HG03460 (cell line): Measurements from ENCODE around the gene OGFR.
"Not testable (repeated sequence)": the region's sequence is repeated elsewhere in the genome, so short reads cannot be mapped to it uniquely, and the experiment has no call there.

ENCODE experiments used
- ATAC-seq: cut with Tn5 transposase; IDR thresholded peaks from one replicate; pipeline ENCODE4 v1.9.1; 2021; ENCODE audit not compliant: unreplicated experiment

The OGFR gene

DNA sequence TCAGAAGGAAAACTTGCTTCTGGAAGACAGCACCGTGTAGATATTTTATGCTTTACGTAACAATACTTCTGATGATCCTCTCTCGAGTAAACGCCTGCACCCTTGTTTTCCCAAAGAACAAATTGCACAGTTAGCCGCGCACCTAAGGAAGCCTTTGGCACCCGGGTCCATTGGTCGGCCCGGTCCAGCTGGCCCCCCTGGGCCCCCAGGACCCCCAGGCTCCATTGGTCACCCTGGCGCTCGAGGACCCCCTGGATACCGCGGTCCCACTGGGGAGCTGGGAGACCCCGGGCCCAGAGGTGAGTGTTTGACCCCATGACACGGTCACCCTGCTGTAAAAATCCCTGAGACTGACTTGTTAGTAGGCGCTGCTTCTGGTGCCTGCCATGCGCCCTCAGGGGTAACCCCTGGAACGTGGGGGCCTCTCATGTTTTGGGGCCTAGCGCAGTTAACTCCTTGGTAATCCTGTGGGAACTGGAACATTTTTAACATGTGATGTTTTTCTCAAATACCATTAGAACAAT, 32.4 kb downstream of the OGFR start:
- no peak for ATAC-seq

DNA sequence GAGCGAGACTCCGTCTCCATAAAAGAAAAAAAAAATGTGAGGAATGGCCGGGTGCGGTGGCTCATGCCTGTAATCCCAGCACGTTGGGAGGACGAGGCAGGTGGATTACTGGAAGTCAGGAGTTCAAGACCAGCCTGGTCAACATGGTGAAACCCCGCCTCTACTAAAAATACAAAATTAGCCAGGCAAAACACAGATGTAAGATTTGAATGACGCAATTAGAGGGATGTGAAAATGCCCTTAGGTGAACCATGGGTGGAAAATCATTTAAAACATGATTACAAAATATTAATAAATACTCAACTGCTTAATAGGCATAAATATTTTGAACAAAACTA, 33.1 kb downstream of the OGFR start:
- no peak for ATAC-seq

DNA sequence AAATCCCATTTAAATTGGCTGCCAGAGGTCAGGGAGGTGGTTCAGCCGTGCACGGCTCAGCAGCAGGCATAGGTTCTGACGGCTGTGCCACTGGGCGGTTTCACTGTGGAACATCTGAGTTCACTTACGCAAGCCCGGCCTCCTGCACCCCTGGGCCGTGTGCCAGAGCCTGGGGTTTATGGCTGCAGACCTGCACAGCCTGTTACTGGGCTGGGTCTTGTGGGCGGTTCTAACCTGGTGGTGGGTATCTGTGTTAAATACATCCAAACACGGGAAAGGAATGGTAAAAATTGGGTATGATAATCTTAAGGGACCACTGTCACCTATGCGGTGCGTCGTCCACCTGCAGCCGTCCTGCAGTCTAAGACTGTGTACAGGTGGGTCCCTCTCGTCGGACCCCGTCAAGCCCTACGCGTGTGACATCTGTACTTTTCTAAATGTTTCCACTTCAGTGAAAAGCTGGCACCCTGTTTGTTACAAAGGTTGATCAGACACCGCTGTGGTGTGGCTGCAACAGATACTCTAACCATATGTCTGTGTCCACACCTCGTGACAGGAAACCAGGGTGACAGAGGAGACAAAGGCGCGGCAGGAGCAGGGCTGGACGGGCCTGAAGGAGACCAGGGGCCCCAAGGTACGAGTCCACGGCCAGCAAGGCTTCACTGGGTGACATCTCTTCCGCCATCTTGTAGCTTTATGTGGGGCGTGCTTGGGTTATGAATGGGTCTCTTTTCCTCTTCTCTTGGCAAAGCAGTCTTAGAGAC, 33.7 kb downstream of the OGFR start:
- peak; percentile 67 for ATAC-seq

DNA sequence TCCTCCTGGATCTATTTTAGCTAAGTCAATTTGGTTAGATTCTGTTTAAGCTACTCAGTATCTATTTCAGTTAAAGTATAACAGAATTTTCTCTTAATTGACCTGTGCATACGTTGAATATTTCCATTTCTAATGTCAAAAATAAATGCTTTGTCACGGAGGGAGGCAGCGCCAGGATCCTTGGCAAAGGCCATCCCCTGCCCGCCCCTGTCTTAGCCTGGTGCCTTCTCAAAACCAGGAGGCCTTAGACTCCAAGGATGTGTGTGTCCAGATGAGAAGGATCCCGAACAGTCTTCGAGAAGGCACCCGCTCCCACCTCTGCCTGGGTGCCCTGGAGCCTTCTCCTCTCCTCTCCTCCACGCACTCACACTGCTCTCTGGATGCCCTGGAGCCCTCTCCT, 34.6 kb downstream of the OGFR start:
- ATAC-seq = no peak

DNA sequence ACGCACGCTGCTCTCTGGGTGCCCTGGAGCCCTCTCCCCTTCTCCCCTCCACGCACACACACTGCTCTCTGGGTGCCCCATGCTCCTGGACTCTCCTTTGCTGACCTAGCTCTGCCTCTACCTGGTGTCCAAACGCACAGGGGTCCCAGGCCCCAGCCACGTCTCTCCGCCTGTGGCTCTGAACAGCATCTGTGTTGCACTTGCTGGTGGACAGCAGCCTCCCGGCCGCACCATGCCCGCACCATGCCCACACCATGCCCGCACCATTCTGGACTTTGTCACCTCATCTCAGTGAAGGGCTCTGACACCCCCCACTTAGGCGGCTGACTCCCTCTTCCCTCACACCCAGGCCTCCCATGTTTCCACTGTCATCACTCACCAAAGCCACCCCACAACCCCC, 35.2 kb downstream of the OGFR start:
- ATAC-seq = no peak

DNA sequence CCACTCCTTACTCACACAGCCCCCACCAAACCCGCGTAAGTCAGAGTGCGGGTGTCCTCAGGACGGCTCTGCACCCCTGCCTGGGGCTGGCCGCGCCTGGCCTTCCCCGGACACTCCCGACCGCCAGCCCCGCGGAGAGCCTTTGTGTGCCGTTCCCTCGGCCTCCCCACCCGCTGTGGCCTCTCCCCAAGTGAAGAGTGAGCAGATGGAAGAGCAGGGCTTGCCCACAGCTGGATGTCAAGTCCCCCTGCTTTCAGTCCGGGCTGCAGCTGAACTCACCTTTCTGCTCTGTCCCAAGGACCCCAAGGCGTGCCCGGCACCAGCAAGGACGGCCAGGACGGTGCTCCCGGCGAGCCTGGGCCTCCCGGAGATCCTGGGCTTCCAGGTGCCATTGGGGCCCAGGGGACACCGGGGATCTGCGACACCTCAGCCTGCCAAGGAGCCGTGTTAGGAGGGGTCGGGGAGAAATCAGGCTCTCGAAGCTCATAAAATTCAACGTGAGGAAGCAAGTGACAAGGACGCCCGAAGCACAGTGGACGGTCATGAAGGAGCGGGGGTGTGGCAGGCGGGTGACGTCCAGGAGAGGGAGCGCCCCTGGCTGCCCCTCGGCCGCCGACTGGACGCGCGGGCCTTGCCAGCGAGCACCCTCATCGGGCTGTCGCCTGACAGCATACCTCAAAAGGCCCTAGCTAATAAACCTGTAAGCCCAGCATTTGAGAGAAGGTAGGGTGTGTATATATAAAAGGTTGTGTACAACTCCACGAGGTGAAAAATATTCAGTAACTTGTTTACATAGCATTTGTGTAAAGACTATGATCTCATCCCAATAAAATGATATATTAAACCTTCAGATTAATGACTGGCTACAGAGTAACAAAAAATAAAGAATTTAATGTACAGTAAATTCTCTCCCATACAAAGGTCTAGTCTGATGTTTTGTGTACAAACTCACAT, 35.9 kb downstream of the OGFR start:
- ATAC-seq = no peak

DNA sequence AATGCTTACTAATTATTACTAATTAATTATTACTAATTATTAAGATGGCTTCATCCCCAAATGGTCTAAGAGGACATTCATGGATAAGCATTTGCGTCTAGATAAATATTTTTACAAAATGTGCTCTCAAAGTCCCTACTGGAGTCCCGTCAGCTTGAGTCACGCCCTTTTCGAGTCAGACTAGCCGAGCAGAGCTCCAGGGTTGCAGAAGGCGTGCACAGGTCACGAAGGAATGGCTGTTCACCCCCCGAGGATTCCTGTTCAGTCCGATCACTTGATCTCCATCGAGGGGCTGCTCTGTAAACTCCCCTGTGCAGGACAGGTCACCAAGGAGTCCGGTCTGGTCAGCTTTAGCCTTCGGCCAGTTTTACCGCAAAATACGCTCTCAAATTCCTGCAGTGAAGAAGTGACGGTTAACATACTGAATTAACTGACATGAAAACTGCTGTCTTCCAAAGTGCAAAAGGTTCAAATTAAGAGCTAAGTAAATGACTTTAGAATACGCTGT, 37.1 kb downstream of the OGFR start:
- no peak for ATAC-seq

DNA sequence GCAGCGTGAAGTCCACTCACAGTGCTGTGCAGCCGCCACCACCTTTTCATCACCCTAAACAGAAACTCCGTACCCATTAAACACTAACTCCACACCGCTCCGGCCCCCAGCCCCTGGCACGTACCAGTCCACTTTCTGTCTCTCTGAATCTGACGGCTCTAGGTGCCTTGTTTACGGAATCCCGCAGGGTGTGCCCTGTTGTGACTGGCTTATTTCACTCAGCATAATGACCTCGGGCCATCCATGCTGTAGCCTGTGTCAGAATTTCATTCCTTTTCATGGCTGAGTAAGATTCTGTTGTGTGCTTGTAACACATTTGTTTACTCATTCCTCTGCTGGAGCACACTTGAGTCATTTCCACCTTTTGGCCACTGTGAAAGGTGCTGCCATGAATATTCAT, 39.0 kb downstream of the OGFR start:
- no peak for ATAC-seq

DNA sequence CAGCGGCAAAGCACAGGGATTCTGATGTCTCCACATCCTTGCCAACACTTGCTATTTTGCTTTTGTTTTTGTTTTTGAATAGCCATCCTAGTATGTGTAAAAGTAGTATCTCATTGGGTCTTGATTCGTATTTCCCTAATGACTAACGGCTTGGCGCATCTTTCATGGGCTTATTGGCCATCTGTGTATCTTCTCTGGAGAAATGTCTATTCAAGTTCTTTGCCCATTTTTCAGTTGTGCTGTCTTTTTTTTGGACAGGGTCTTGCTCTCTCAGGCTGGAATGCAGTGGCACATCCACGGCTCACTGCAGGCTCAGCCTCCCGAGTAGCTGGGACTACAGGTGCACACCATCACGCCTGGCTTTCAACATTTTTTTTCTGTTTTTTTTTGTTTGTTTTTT, 39.5 kb downstream of the OGFR start:
- no peak for ATAC-seq

DNA sequence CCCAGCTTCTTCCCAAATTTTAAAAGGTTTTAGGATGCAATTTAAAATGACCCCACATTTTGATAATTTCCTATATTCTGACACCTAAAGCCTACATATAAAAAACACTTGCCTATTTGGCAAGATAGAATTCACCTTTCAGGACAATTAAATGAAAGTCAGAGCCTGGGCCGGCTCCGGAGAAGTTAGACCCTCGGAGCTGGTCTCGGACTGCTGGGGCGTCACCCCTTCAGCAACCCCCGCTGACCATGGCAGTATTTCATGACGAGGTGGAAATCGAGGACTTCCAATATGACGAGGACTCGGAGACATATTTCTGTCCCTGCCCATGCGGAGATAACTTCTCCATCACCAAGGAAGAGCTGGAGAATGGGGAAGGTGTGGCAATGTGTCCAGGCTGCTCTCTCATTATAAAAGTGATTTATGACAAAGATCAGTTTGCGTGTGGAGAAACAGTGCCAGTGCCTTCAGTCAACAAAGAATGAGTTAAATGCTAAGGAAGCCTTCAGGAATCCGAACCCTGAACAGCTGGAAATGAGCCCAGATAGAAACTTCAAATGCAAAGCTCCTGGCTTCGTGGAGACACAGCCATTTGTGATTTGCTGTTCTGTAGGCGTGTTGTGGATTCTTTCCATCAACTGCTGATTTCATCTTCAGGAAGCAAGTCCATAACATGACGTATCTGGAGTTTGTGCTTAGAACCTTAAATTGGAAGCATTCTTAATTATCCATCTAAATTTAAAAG, 41.0 kb downstream of the OGFR start:
- no peak for ATAC-seq

DNA sequence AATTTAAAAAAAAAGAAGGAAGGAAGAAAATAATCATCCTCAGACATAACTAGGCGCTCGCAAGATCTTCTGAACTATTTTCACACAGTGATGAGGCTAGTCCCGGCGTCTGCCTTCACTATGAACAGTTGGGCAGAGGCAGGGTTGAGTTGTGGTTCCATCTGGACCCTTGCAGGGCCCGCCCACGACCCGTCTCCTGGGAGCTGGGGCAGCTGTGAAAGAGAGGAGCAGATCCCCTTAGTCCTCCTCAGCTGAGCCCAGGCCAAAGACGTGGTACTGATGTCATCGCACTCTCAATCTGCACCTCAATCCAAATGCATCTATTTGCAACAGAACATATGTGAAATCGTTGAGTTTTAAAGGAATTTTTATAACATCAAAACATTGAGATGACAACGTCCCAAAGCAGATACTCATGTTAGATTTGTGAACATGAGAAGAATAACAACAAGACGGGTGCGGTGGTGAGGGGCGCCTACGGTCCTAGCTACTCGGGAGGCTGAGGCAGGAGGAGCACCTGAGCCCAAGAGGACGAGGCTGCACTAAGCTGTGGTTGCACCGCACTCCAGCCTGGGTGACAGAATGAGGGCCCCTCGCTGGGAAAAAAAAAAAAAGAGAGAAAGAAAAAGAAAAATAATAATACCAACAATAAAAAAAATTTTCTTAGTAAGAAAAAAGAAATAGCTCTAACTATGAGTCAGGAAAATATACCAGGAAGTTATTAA, 41.7 kb downstream of the OGFR start:
- ATAC-seq = no peak

DNA sequence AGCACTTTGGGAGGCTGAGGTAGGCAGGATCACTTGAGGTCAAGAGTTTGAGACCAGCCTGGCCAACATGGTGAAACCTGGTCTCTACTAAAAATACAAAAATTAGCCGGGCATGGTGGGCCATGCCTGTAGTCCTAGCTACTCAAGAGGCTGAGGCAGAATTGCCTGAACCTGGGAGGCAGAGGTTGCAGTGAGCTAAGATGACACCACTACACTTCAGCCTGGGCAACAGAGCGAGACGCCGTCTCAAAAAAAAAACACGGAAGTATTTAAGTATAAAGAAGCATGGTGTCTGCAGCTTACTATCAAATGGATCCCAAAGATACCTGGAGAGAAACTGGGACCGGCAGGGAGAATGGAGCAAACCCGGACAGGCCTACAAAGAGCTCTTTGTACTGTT, 44.3 kb downstream of the OGFR start:
- ATAC-seq = not testable (repeated sequence)

DNA sequence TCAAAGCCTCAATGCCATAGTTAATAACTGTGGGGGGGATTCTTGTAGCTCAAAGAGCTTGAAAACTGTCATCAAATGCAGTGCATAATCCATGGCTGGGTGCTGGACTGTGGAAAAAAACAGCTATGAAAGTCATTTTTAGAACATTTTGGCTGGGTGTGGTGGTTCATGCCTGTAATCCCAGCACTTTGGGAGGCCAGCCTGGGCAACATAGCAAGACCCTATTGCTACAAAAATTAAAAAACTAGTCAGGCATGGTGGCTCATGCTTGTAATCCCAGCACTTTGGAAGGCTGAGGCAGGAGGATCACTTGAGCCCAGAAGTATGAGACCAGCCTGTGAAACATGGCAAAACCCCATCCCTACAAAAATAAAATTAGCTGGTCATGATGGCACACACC, 44.8 kb downstream of the OGFR start:
- ATAC-seq = no peak

DNA sequence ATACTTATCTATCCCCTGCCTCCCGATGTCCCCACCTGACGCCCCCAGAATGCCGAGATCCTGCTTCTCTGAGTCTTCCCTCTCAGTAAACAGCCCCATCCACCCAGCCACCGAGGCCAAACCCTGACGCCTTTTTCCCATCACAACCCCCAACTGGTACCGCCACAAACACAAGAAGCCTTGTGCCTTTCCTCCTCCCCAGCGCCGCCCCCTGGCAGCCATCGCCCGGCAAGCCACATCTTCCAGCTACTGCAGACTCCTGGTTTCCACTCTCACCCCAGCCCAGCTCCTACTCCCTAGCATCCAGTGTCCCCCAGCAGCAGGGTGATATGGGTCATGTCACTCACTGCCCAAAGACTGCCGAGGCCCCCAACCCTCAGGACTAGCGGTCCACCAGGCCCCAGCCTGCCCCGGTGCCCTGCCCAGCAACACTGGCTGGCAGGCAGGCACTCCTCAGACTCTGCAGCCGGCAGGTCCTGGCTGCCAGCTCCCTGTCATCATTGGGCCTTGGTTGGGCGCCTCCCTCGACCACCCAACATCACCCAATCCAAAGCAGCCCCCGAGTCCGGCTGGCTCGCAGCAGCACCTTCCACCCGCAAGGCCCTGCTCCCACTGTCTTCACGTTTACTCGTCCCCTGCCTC, 45.8 kb downstream of the OGFR start:
- ATAC-seq = no peak

DNA sequence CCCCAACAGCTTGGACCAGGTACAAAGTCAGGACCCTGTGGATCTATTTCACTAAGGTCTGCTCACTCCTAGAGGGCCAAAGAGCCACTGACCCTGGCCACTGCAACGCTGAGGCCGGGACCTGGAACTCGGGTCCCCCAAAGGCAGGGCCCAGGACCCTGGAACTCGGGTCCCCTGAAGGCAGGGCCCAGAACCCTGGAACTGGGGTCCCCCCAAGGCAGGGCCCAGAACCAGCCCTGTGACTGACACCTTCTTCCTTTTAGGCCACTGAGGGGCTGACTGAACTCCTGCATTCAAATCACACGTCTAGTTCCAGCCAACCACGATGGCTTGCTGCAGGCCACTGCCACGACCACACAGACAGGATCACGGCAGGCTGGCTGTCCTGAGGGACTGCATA, 47.6 kb downstream of the OGFR start:
- no peak for ATAC-seq

DNA sequence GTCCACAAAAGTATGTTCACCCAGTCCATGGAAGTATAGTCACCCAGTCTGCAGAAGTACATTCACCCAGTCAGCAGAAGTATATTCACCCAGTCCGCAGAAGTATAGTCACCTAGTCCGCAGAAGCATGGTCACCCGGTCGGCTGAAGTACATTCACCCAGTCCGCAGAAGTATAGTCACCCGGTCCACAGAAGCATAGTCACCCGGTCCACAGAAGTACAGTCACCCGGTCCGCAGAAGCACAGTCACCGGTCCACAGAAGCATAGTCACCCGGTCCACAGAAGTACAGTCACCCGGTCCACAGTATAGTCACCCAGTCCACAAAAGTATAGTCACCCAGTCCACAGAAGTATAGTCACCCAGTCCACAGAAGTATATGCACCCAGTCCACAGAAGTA, 48.2 kb downstream of the OGFR start:
- no peak for ATAC-seq

DNA sequence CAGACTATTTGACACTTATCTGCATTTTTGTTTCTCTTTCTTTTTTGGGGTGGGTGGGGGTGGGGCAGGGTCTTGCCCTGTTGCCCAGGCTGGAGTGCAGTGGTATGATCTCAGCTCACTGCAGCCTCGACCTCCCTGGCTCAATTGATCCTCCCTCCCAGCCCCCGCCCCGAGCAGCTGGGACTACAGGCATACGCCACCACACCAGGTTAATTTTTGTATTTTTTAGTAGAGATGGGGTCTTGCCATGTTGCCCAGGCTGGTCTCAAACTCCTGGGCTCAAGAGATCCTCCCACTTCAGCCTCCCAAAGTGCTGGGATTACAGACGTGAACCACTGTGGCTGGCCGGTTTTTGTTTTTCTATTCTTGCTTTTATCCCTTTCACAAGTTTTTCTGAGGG, 48.7 kb downstream of the OGFR start:
- ATAC-seq = not testable (repeated sequence)

DNA sequence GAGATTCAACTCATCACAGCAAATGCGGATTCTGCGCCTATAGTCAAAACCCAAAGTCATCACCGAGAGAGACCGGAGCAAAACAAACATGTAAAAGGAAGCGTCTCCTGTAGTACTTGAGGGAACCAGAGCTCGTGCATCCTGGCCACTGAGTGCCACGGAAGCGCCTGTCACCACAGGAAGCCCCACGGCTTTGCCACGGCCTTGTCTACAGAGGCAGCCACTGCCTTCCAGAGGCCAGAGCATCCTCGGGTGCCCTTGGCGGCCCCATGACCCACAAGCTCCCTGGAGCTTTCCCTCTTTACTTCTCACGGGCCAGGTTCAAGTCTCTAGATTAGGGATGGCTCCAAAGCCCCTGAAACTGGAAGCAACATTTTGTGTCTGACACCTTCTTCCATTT, 49.5 kb downstream of the OGFR start:
- no peak for ATAC-seq

DNA sequence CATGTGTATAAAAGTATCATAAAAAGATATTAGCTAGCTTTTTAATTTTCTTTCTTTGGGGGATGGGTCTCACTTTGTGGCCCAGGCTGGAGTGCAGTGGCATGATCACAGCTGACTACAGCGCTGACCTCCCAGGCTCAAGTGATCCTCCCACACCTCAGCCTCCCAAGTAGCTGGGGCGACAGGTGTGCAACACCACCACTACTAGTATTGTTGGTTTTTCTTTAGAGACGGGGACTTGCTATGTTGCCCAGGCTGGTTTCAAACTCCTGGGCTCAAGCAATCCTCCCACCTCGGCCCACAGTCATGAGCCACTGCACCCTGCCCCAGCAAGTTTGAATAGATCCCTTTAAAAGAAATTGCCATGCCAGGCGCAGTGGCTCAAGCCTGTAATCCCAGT, 50.5 kb downstream of the OGFR start:
- ATAC-seq = no peak
